ENCODE measurements around the gene ANKRD63. TPM values are rescaled to one million over a fixed set of nuclear protein-coding genes. Genes with fewer than 3 reads are reported as not detected.

Gene ANKRD63
- total and polyA plus RNA-seq, 9 of the 15 experiments (the other 6 are each of a cell fraction or from before 2014, with no cell fraction given) = 1.3 to 2.0 (median 1.8) TPM; not detected in 6

- TF ChIP-seq, protein P1, sequence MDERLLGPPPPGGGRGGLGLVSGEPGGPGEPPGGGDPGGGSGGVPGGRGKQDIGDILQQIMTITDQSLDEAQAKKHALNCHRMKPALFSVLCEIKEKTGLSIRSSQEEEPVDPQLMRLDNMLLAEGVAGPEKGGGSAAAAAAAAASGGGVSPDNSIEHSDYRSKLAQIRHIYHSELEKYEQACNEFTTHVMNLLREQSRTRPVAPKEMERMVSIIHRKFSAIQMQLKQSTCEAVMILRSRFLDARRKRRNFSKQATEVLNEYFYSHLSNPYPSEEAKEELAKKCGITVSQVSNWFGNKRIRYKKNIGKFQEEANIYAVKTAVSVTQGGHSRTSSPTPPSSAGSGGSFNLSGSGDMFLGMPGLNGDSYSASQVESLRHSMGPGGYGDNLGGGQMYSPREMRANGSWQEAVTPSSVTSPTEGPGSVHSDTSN (CRISPR knock-in tag; IDR thresholded peaks at IDR 0.05; ENCODE audit: low read depth) = no peak
- TF ChIP-seq, protein P1 (tag; conservative IDR thresholded peaks at IDR 0.05; ENCODE audit: low read depth) = peak; percentile 19; the same call in 1 of the 2 replicates
- TF ChIP-seq MTA1 (IDR thresholded peaks at IDR 0.05; ENCODE audit: borderline replicate concordance) (0 out of 2 replicates have a peak, but pooled peaks have one; percentile 31), ZC3H8 (IDR thresholded peaks at IDR 0.05) (no peak), ZNF134 (CRISPR knock-in tag; conservative IDR thresholded peaks at IDR 0.05) (no peak), NEUROD1 (IDR thresholded peaks at IDR 0.05; ENCODE audit: borderline replicate concordance, low read depth, low read length, partially characterized antibody) (no peak), MEIS2 (IDR thresholded peaks at IDR 0.05; ENCODE audit: partially characterized antibody) (peak; percentile 83), RNF2 (IDR thresholded peaks at IDR 0.05) (peak; percentile 74; the same call in 1 of the 2 replicates), STAT5A (IDR thresholded peaks at IDR 0.05; ENCODE audit: borderline replicate concordance, low read length) (peak; percentile 47), RBBP5 (IDR thresholded peaks at IDR 0.05; ENCODE audit: borderline replicate concordance, insufficient read depth, low read length, poor library complexity, severe bottlenecking) (no peak), ZFP36 (IDR thresholded peaks at IDR 0.05; ENCODE audit: low read depth, low read length, partially characterized antibody) (no peak), SREBF2 (CRISPR knock-in tag; IDR thresholded peaks at IDR 0.05) (no peak), MCM7 (IDR thresholded peaks at IDR 0.05) (no peak), VEZF1 (CRISPR knock-in tag; IDR thresholded peaks at IDR 0.05) (peak; percentile 67), ZNF436 (CRISPR knock-in tag; IDR thresholded peaks at IDR 0.05) (no peak), PHB (CRISPR knock-in tag; IDR thresholded peaks at IDR 0.05) (no peak), E2F3 (CRISPR knock-in tag; IDR thresholded peaks at IDR 0.05) (no peak), ZNF592 (IDR thresholded peaks at IDR 0.05) (peak; percentile 43; the same call in 1 of the 2 replicates), CBX5 (IDR thresholded peaks at IDR 0.05; ENCODE audit: borderline replicate concordance, low read depth) (0 out of 2 replicates have a peak, but pooled peaks have one; percentile 34)
Measured at GRCh38 chr15:40330368-40330836, 47.5 kb upstream of the ANKRD63 start (continued).

All from K562 (cell line).